PFSK-1 (cell line): Measurements from ENCODE around the gene ZNF469.

ENCODE experiments used
- POLR2AphosphoS5 ChIP-seq: IDR thresholded peaks from 2 replicates; pipeline ENCODE4 v1.6.1; 2012; ENCODE audit warnings: low read depth, mild to moderate bottlenecking, control low read depth, low read length, moderate library complexity
- TAF1 ChIP-seq: IDR thresholded peaks from 2 replicates; pipeline ENCODE4 v1.6.1; 2012; ENCODE audit warnings: low read length, control low read depth, borderline replicate concordance; ENCODE audit not compliant: insufficient read depth

DNA sequence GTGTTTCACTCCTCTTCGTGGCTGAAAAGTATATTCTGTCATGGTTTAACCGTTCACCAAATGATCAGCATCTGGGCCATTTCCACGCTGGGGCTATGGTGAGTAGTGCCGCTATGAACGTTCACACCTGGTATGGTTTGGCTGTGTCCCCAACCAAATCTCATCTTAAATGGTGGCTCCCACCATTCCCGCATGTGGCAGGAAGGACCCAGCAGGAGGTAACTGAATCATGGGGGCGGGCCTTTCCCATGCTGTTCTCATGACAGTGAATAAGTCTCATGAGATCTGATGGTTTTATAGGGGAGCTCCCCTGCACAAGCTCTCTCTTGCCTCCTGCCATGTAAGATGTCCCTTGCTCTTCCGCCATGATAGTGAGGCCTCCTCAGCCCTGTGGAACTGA is 45.7 kb upstream of the ZNF469 start:
- TF ChIP-seq TAF1 (no peak), POLR2AphosphoS5 (no peak)
